LNCAP (cell line): Measurements from ENCODE around the gene MYLK.

Experiments
- CTCF ChIP-seq: fragments of 450-650 bp; IDR thresholded peaks from 2 replicates; pipeline ENCODE4 v1.5.1; 2017; ENCODE audit warnings: mild to moderate bottlenecking

MYLK gene

GRCh38 chr3:123818324-123818920 lies 65.7 kb downstream of the MYLK start:
- no peak for TF ChIP-seq CTCF

- no peak for TF ChIP-seq CTCF
Measured at GRCh38 chr3:123817413-123817812, 66.7 kb downstream of the MYLK start.

- TF ChIP-seq CTCF, result no peak
Measured at GRCh38 chr3:123816673-123817207, 67.4 kb downstream of the MYLK start.

- TF ChIP-seq CTCF, result no peak
Measured at GRCh38 chr3:123815981-123816380, 68.2 kb downstream of the MYLK start.

- TF ChIP-seq CTCF, result no peak
Measured at GRCh38 chr3:123813876-123814275, 70.3 kb downstream of the MYLK start.

GRCh38 chr3:123809597-123809996 lies 74.5 kb downstream of the MYLK start:
- TF ChIP-seq CTCF, result no peak

GRCh38 chr3:123808812-123809211 lies 75.3 kb downstream of the MYLK start:
- no peak for TF ChIP-seq CTCF

- no peak for TF ChIP-seq CTCF
Measured at GRCh38 chr3:123807820-123808219, 76.3 kb downstream of the MYLK start.
